SU-DHL-6 (cell line): ENCODE data around the gene TAF9.
A peak's percentile ranks its signal among the peaks of the same experiment; 100 is the strongest.

Experiments
- H2AFZ ChIP-seq: fragments of 200-600 bp; sonication (generic); 2 replicates; pipeline ENCODE4 v1.6.1; 2014; ENCODE audit warnings: low read depth, mild to moderate bottlenecking, moderate library complexity, mixed read lengths, antibody characterized with exemption, low read length; ENCODE audit not compliant: severe bottlenecking
- H3F3A ChIP-seq: fragments of 200-600 bp; shearing (Covaris generic); 2 replicates; pipeline ENCODE4 v1.6.0; 2016; ENCODE audit warnings: antibody characterized with exemption, mild to moderate bottlenecking; ENCODE audit not compliant: insufficient read depth
- H3K27ac ChIP-seq: fragments of 200-600 bp; sonication (generic); 2 replicates; pipeline ENCODE4 v1.5.1; 2016; ENCODE audit warnings: low read depth, mild to moderate bottlenecking, low read length, moderate library complexity, mixed read lengths
- H3K27me3 ChIP-seq: fragments of 200-600 bp; sonication (generic), shearing (Covaris generic); 2 replicates; pipeline ENCODE4 v1.6.0; 2014; ENCODE audit warnings: mild to moderate bottlenecking, low read length
- H3K36me3 ChIP-seq: fragments of 200-600 bp; sonication (generic); 2 replicates; pipeline ENCODE4 v1.6.1; 2014; ENCODE audit warnings: mild to moderate bottlenecking, low read length, mixed read lengths
- H3K4me2 ChIP-seq: fragments of 300-600, 200-600 bp; shearing (Covaris generic), sonication (generic); 2 replicates; pipeline ENCODE4 v1.6.0; 2014; ENCODE audit warnings: low read length, low read depth, mild to moderate bottlenecking; ENCODE audit not compliant: poor library complexity, severe bottlenecking
- H3K4me3 ChIP-seq: fragments of 200-600 bp; sonication (generic); 2 replicates; pipeline ENCODE4 v1.5.1; 2014; ENCODE audit warnings: antibody characterized with exemption, low read length, mild to moderate bottlenecking, mixed read lengths; ENCODE audit not compliant: insufficient read depth, poor library complexity, severe bottlenecking
- H3K79me2 ChIP-seq: fragments of 200-600 bp; sonication (generic); 2 replicates; pipeline ENCODE4 v1.6.1; 2014; ENCODE audit warnings: mild to moderate bottlenecking, low read length, moderate library complexity; ENCODE audit not compliant: insufficient read depth
- H3K9ac ChIP-seq: fragments of 200-600 bp; sonication (generic); 2 replicates; pipeline ENCODE4 v1.7.0; 2014; ENCODE audit warnings: mild to moderate bottlenecking, low read length
- H3K9me2 ChIP-seq: fragments of 200-600 bp; sonication (generic); replicated peaks from 2 replicates; pipeline ENCODE4 v1.6.1; 2014; ENCODE audit warnings: low read length; ENCODE audit not compliant: insufficient read depth
- H3K9me3 ChIP-seq: fragments of 200-600 bp; sonication (generic); 2 replicates; pipeline ENCODE4 v1.6.1; 2014; ENCODE audit warnings: low read length, mixed read lengths; ENCODE audit not compliant: insufficient read depth
- H4K20me1 ChIP-seq: fragments of 200-600 bp; sonication (generic); 2 replicates; pipeline ENCODE4 v1.6.1; 2014; ENCODE audit warnings: low read depth, mild to moderate bottlenecking, antibody characterized with exemption, low read length, moderate library complexity, mixed read lengths
- CTCF ChIP-seq: fragments of 200-600 bp; sonication (generic); IDR thresholded peaks from one replicate; pipeline ENCODE4 v1.5.1; 2017; ENCODE audit warnings: antibody characterized with exemption, mild to moderate bottlenecking, low read length, moderate library complexity; ENCODE audit not compliant: insufficient read depth, poor library complexity, severe bottlenecking
- EZH2phosphoT487 ChIP-seq: fragments of 200-600 bp; sonication (generic), shearing (Covaris generic); conservative IDR thresholded peaks from 2 replicates; pipeline ENCODE4 v1.6.1; 2018; ENCODE audit warnings: mild to moderate bottlenecking, antibody characterized with exemption, low read length, moderate library complexity, mixed read lengths

Gene TAF9

GRCh38 chr5:69404659-69405330 is 35.5 kb upstream of the TAF9 start:
- no peaks in the 10 kb centered on the region for H3F3A ChIP-seq
- H3K9me3 ChIP-seq = no peaks in the 10 kb centered on the region
- no peak overlapping the region for H3K9ac ChIP-seq
- H3K79me2 ChIP-seq = no peaks in the 10 kb centered on the region
- no peak overlapping the region for H3K27ac ChIP-seq
- no peak overlapping the region for H3K4me3 ChIP-seq
- no peaks in the 10 kb centered on the region for H3K9me2 ChIP-seq
- no peaks in the 10 kb centered on the region for H4K20me1 ChIP-seq
- TF ChIP-seq CTCF (no peak), EZH2phosphoT487 (no peak)
- H3K4me2 ChIP-seq = no peak overlapping the region
- no peaks in the 10 kb centered on the region for H3K27me3 ChIP-seq
- peaks cover 28% of the 10 kb centered on the region for H3K36me3 ChIP-seq
- H2AFZ ChIP-seq = no peak overlapping the region

- TF ChIP-seq EZH2phosphoT487 = no peak
- no peak for TF ChIP-seq CTCF
- peaks cover 22% of the 10 kb centered on the region for H3K36me3 ChIP-seq
These were observed 9.1 kb upstream of the TAF9 start for GRCh38 chr5:69378376-69378775.

GRCh38 chr5:69374911-69375446 is 5.7 kb upstream of the TAF9 start:
- Histone ChIP-seq H3K9ac (peak overlapping the region; percentile 56), H3K36me3 (peaks cover 8% of the 10 kb centered on the region), H3F3A (peaks cover 40% of the 10 kb centered on the region), H3K9me2 (no peaks in the 10 kb centered on the region), H4K20me1 (no peaks in the 10 kb centered on the region), H3K27ac (peak overlapping the region; percentile 93), H3K4me2 (peak overlapping the region; percentile 93), H3K27me3 (no peaks in the 10 kb centered on the region), H3K4me3 (peak overlapping the region; percentile 41), H3K9me3 (no peaks in the 10 kb centered on the region), H2AFZ (no peak overlapping the region), H3K79me2 (peaks cover 63% of the 10 kb centered on the region)
- no peak for TF ChIP-seq CTCF
- TF ChIP-seq EZH2phosphoT487 = no peak

More at GRCh38 chr5:69378376-69378775, 9.1 kb upstream of the TAF9 start:
- Histone ChIP-seq H3K4me3 (no peak overlapping the region), H3K4me2 (no peak overlapping the region), H3K79me2 (peaks cover 29% of the 10 kb centered on the region; the same call in 1 of the 2 replicates), H3F3A (peaks cover 29% of the 10 kb centered on the region), H3K27me3 (no peaks in the 10 kb centered on the region), H3K27ac (peak overlapping the region; percentile 24; the same call in 1 of the 2 replicates), H3K9ac (no peak overlapping the region), H3K9me2 (no peaks in the 10 kb centered on the region), H4K20me1 (no peaks in the 10 kb centered on the region), H3K9me3 (no peaks in the 10 kb centered on the region), H2AFZ (no peak overlapping the region)
